Liver (tissue), 3 donors: ENCODE results near the gene KIF23.

Experiments
- ATF3 ChIP-seq: IDR thresholded peaks from 2 replicates; pipeline ENCODE4 v1.6.1; 2016; ENCODE audit warnings: antibody characterized with exemption
- CTCF ChIP-seq: fragments of 150-350 bp; IDR thresholded peaks from 2 replicates; pipeline ENCODE4 v1.5.1; 2017; ENCODE audit warnings: improper control_type of control experiment, low read depth, low read length; ENCODE audit not compliant: missing input control
- EGR1 ChIP-seq, 2 donors: IDR thresholded peaks; 2 replicates each; pipeline ENCODE4 v1.6.1; 2016 to 2018; ENCODE audit warnings: antibody characterized with exemption in 2 of 2, low read depth in 2 of 2
- FOXA1 ChIP-seq: IDR thresholded peaks from 2 replicates; pipeline ENCODE4 v1.6.1; 2016; ENCODE audit warnings: antibody characterized with exemption
- GABPA ChIP-seq, 2 donors: IDR thresholded peaks in 1 of 2; conservative IDR thresholded peaks in 1 of 2; 2 replicates each; pipeline ENCODE4 v1.6.1; 2016; ENCODE audit warnings: antibody characterized with exemption in 2 of 2, mild to moderate bottlenecking in 1 of 2, moderate library complexity in 1 of 2
- JUND ChIP-seq, 2 donors: IDR thresholded peaks; 2 replicates each; pipeline ENCODE4 v1.6.1; 2016; ENCODE audit warnings: antibody characterized with exemption in 2 of 2
- MAX ChIP-seq: IDR thresholded peaks from 2 replicates; pipeline ENCODE4 v1.6.1; 2016; ENCODE audit warnings: antibody characterized with exemption
- RAD21 ChIP-seq, 2 donors: IDR thresholded peaks; 2 replicates each; pipeline ENCODE4 v1.6.1; 2016; ENCODE audit warnings: antibody characterized with exemption in 2 of 2, mild to moderate bottlenecking in 2 of 2
- REST ChIP-seq: IDR thresholded peaks from 2 replicates; pipeline ENCODE4 v1.6.1; 2016; ENCODE audit warnings: antibody characterized with exemption, mild to moderate bottlenecking
- RXRA ChIP-seq, 2 donors: IDR thresholded peaks; 2 replicates each; pipeline ENCODE4 v1.6.1; 2017 to 2018; ENCODE audit warnings: antibody characterized with exemption in 2 of 2, mild to moderate bottlenecking in 1 of 2
- SP1 ChIP-seq: IDR thresholded peaks from 2 replicates; pipeline ENCODE4 v1.6.1; 2018; ENCODE audit warnings: antibody characterized with exemption, mild to moderate bottlenecking
- TAF1 ChIP-seq: conservative IDR thresholded peaks from 2 replicates; pipeline ENCODE4 v1.6.1; 2016; ENCODE audit warnings: antibody characterized with exemption, mild to moderate bottlenecking
- YY1 ChIP-seq: IDR thresholded peaks from 2 replicates; pipeline ENCODE4 v1.6.1; 2016; ENCODE audit warnings: antibody characterized with exemption, mild to moderate bottlenecking
- ZBTB33 ChIP-seq: IDR thresholded peaks from 2 replicates; pipeline ENCODE4 v1.6.1; 2016; ENCODE audit warnings: antibody characterized with exemption
- donor health status: healthy.
- donor health status: healthy.

- TF ChIP-seq CTCF (no peak), REST (no peak), RAD21 (IDR thresholded peaks at IDR 0.05) (no peak), JUND (IDR thresholded peaks at IDR 0.05) (no peak), FOXA1 (no peak), MAX (no peak), TAF1 (no peak), ATF3 (no peak), EGR1 (IDR thresholded peaks at IDR 0.05; ENCODE audit: low read depth in 2 of 2) (no peak), SP1 (no peak), ZBTB33 (no peak), YY1 (no peak), RXRA (IDR thresholded peaks at IDR 0.05) (no peak), GABPA (IDR thresholded peaks at IDR 0.05 in 1 of 2, conservative IDR thresholded peaks at IDR 0.05 in 1 of 2) (no peak)
Observed at GRCh38 chr15:69497667-69498066, 83.5 kb downstream of the KIF23 start.
